Left ventricle myocardium superior (tissue), 1 donor: Measurements from ENCODE around the gene ZNF316. TPM values are rescaled to one million over a fixed set of nuclear protein-coding genes. Genes with fewer than 3 reads are reported as not detected.
A peak's percentile ranks its signal among the peaks of the same experiment; 100 is the strongest.

Source experiments
- ATAC-seq: fragments of 200-7000 bp; cut with Tn5 transposase; one replicate; pipeline ENCODE4 v1.9.1; 2020; ENCODE audit warnings: mild to moderate bottlenecking, moderate library complexity
- DNase-seq: peaks from one replicate; pipeline ENCODE4 v3.0.0-alpha.2; 2020
- intact Hi-C: fragments of 100-400 bp; cut with micrococcal nuclease; formaldehyde crosslinking; loops from one replicate; pipeline ENCODE4 v1.11.0; 2022
- total RNA-seq: library from RNA; stranded (reverse); fragmentation: NEBNext Ultra II Directional; extraction: Animal tissue kit (Norgen Biotek cat#: 25700); gene quantifications from one replicate; pipeline ENCODE4 v1.2.1, GENCODE V29; 2021
- donor health status: DM: no; HTN: yes; CAD: no; lungs with severe emphysema.

ZNF316 gene
- total RNA-seq, 1 donor from 2014 or later = 20.7 TPM

- intact Hi-C loops = no loop called here
- DNase-seq (no peak), ATAC-seq (no peak)
These were observed 5.9 kb downstream of the ZNF316 start for GRCh38 chr7:6642861-6643640.

DNA sequence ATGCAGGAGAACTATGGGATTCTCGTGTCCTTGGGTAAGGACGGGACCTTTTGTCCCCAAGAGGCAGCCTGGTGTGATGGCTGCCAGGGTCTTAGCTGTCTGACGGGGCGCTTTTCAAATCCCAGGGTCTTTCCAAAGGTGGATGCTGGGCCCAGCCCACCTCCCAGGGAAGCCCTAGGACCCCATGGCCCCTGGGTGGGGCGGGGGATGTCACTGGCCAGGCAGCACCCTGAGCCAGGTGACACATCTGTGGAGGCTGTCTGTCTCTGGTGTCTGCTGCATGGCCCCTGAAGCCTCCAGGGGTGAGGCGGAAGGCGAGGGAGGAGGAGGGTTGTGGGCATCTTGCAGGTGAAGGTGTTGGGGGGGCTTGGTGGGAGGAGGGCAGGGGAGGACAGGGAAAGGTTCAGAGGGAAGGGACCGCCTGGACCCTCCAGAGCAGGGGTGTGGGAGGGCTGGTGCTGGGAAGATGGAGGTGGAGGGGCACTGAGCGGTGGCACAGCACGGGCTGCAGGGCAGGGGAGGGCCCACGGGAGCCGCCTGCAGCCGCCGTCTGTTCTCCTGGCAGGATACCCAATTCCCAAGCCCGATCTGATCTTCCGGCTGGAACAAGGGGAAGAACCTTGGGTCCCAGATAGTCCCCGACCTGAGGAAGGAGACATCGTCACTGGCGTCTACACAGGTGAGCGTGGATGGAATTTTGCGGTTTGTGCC is 7.0 kb downstream of the ZNF316 start:
- intact Hi-C loops = no loop called here

DNA sequence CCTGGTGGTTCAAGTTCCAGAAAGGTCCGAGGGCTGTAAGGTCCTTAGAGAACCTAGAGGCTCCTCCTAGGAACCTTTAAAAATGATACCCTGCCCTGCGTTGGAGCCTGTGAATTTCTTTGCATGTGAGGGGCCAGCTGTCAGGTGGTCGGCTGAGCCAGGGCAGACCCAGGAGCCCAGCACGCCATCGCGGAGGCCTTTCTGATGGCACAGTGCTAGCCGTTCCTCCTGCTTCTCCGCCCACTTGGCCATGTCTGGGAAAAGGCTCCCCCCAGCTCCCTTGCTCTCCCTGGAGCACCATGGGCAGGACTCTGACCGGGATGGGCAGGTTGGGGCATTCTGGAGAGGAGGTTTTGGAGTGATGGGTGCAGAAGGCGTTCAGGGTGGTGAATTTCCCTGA is 7.6 kb downstream of the ZNF316 start:
- DNase-seq (no peak), ATAC-seq (no peak)
- intact Hi-C loops = no loop called here

More for the DNA sequence above, 7.0 kb downstream of the ZNF316 start:
- no peak for ATAC-seq
- no peak for DNase-seq

- DNase-seq (no peak), ATAC-seq (no peak)
- intact Hi-C loops = no loop called here
These were observed 9.3 kb downstream of the ZNF316 start for GRCh38 chr7:6646465-6646864.

GRCh38 chr7:6647080-6647479 is 10.0 kb downstream of the ZNF316 start:
- intact Hi-C loops = no loop called here
- ATAC-seq = peak; percentile 43
- no peak for DNase-seq

DNA sequence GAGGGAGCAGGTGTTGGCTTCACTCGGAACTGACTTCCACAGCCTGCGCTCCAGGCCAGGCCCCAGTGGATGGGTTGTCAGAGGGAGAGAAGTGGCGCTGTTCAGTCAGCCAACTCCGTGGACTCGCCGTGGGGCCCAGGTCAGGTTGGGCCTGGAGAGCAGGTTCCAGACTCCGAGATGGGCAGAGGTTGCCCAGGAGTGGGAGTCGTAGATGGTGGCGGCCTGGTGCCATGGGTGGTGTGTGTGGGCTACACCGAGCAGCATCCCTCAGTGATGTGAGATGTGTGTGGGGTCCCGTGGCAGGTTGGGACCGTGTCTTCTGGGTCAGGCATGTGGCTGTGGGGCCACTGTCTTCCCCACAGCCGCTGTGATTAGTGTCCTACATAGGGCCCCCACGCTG is 10.4 kb downstream of the ZNF316 start:
- ATAC-seq = no peak
- DNase-seq = no peak
- intact Hi-C loops = no loop called here

DNA sequence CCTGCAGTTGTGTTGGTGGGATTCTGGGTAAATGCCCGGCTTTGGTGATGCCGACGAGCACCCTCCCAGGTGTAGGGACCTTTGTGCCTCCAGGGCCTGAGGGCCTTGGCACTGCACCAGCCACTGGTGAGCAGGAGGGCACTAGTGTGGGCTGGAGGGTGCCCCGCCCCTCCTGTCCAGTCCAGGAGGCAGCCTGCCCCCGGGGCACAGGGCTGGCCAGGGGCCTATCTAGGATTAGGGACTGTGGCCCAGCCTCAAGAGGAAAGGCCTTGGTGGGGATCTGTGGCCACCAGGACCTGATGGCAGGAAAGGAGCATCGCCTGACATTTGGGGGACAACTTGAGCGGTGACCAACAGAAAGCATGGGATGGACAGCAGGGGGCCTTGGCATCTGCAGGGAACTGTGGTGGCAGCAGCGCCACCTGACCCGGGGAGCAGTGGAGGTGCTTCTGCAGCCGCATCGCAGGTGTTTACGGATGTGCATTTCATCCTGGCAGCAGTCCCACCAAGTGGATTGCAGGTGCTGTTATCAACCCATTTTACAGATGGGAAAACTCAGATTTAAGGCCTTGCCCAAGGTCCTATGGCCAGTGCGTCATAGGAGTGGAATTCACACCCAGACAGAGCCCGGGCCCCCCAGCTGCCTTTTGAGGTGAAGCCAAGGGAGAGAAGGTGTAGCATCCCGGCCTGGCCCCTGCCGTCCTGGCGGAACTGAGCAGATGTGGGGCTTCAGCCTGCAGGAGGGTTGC is 11.1 kb downstream of the ZNF316 start:
- intact Hi-C loops = no loop called here
- ATAC-seq = no peak
- DNase-seq = no peak

GRCh38 chr7:6648815-6649104 is 11.6 kb downstream of the ZNF316 start:
- DNase-seq (no peak), ATAC-seq (no peak)
- intact Hi-C loops = no loop called here

GRCh38 chr7:6649241-6649961 is 12.3 kb downstream of the ZNF316 start:
- ATAC-seq (no peak), DNase-seq (no peak)
- intact Hi-C loops = no loop called here

- intact Hi-C loops = no loop called here
- no peak for ATAC-seq
- DNase-seq = no peak
These were observed 13.0 kb downstream of the ZNF316 start for GRCh38 chr7:6650086-6650485.

DNA sequence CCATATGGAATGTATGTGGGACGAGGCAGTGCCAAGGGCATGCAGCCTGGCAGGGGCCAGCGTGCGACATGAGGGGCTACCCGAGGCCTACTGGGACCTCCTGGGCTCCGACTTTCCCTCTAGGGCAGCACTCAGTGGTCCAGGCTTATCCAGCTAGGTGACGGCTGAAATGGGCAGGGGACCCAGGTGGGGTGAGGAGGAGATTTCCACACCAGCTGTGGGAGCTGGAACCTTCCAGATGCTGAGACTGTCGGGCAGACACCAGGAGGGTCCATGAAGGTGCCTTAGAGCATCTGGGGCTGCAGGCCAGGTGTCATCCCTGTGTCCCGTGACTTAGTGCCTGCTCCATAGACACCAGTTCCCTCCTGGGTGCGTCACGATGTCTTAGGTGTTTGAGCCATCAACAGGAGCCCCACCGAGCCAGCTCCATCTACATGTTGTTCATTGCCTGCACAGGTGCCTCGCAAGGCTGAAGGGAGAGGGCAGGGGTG is 13.4 kb downstream of the ZNF316 start:
- DNase-seq (no peak), ATAC-seq (no peak)
- intact Hi-C loops = no loop called here

DNA sequence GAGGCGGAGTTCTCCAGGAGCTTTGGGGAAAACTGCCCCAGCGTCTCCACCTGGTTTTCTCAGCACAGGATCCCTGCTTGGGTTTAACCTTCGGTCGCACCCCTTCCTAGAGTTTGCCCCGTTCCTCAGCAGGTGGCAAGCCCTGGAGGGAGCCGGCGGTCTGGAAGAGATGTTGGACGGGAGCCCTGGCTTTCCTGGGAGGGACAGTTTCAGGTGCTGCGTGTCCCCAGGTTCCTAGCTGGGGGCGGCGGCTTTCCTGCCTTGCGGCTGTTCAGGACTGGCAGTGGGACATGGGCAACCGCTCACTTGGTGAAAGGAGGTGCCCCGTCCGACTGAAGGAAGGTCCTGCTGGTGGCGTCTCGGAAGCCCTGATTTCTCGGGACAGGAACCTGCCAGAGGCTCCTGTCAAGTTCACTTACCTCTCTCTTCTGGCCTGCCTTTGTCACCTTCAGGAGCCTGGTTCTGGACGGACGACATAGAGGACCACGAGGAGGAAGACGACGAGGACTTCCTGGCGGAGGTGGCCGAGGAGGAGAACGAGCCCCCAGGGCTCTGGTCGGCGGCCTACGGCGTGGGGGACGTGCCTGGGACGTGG is 14.8 kb downstream of the ZNF316 start:
- intact Hi-C loops = no loop called here
- ATAC-seq = no peak
- DNase-seq = no peak

GRCh38 chr7:6652446-6653011 is 15.4 kb downstream of the ZNF316 start:
- intact Hi-C loops = no loop called here
- DNase-seq (no peak), ATAC-seq (no peak)

- DNase-seq (no peak), ATAC-seq (no peak)
- intact Hi-C loops = no loop called here
These were observed 16.2 kb downstream of the ZNF316 start for GRCh38 chr7:6653071-6654003.

DNA sequence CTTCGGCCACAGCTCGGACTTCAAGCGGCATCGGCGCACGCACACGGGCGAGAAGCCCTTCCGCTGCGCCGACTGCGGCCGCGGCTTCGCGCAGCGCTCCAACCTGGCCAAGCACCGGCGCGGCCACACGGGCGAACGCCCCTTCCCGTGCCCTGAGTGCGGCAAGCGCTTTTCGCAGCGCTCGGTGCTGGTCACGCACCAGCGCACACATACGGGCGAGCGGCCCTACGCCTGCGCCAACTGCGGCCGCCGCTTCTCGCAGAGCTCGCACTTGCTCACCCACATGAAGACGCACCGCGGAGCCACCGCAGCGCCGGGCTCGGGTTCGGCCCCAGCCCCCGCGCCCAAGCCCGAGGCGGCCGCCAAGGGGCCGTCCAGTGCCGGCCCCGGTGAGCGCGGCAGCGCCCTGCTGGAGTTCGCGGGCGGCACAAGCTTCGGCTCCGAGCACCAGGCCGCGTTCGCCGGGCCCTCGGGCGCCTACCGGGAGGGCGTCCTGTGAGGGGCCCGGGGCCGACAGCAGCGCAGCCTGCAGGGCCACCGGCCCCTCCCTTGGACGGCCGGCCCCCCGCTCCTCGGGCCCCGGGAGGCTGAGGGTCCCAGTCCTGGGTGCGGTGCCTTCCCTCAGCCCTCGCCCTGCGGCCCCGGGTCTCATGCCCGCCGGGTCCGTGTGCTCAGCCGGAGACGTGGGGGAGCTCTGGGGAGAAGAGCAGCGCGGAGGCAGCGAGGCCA is 17.2 kb downstream of the ZNF316 start:
- ATAC-seq (no peak), DNase-seq (no peak)
- intact Hi-C loops = no loop called here

GRCh38 chr7:6654842-6655610 is 17.9 kb downstream of the ZNF316 start:
- DNase-seq (no peak), ATAC-seq (no peak)
- intact Hi-C loops = no loop called here
